Measurements from ENCODE around the gene PARVA.

DNA sequence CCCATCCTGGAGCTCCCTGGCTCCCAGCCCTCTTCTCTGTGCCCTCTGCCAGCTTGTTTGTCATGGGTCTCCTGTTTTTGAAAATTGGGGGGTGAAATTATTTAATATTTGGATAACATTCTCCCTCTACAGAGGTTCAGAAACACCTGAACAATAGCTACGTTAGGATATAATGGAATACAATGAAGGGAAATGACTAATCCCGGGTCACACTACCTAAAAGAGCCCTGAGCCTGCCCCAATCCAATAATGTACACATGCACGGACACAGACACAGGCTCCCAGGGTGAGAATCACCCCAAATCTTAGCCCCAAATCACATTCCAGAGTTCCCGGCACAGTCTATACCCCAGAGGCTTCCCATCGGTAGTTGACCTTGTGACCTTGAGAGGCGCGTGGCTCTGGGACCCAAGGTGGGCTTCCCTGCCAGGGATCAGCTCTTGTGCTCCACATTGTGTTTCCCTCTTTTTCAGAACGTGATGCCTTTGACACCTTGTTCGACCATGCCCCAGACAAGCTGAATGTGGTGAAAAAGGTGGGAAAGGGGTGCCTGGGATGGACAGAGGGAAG is 135.5 kb downstream of the PARVA start:
- no peak for TF ChIP-seq TAF1 (IDR thresholded peaks at IDR 0.05; ENCODE audit: low read depth)
- TF ChIP-seq EP300 (IDR thresholded peaks at IDR 0.05; ENCODE audit: borderline replicate concordance) = no peak
- TF ChIP-seq, protein P1, sequence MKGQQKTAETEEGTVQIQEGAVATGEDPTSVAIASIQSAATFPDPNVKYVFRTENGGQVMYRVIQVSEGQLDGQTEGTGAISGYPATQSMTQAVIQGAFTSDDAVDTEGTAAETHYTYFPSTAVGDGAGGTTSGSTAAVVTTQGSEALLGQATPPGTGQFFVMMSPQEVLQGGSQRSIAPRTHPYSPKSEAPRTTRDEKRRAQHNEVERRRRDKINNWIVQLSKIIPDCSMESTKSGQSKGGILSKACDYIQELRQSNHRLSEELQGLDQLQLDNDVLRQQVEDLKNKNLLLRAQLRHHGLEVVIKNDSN (IDR thresholded peaks at IDR 0.05) = no peak
- TF ChIP-seq, protein P2, sequence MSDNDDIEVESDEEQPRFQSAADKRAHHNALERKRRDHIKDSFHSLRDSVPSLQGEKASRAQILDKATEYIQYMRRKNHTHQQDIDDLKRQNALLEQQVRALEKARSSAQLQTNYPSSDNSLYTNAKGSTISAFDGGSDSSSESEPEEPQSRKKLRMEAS (IDR thresholded peaks at IDR 0.05) = no peak
- TF ChIP-seq TEAD4 (IDR thresholded peaks at IDR 0.05) = no peak
- no peak for TF ChIP-seq YY1 (IDR thresholded peaks at IDR 0.05; ENCODE audit: low read depth)

Data from Ishikawa (cell line).